Measurements from ENCODE around the gene ADAM12.

GRCh38 chr10:126392068-126392467 lies 3.8 kb upstream of the ADAM12 start:
- TF ChIP-seq CTCF (conservative IDR thresholded peaks at IDR 0.05 in 1 of 2, IDR thresholded peaks at IDR 0.05 in 1 of 2; ENCODE audit: low read depth in 1 of 2, low read length in 2 of 2) (no peak), EZH2 (IDR thresholded peaks at IDR 0.05; ENCODE audit: low read length, missing control alignments) (no peak)

Data from fibroblast of lung (primary cell).